ENCODE results near the gene SCTR. TPM values are rescaled to one million over a fixed set of nuclear protein-coding genes. Genes with fewer than 3 reads are reported as not detected.

SCTR gene
- polyA plus RNA-seq, 1 experiment, result not detected

DNA sequence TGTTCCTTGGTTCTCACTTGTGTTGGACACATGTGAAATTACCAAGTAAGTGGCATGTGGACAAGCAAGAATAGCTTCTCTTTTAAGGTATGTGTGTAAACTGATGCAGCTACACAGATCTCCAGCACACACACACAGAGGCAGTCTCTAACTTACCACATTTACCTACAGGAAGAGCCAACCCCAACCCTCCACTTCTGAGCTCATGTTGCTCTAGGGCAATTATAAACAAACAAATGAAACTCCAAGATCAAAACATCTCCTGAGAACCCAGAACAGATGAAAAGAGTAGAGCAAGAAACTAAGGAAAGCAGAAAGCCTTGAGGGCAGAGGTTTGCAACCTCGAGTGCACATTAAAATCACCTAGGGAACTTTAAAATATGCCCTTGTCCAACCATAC lies 108.7 kb downstream of the SCTR start:
- no peaks in the 10 kb centered on the region for H3K36me3 ChIP-seq (ENCODE audit: control insufficient read depth, insufficient read depth, low read length)
- ChIA-PET CTCF (interaction anchor here (1.5 to 4.0 kb wide), 2 partner anchors 9 to 61 kb away, joined by 5 to 18 read pairs; no protein-coding TSS in a partner anchor), POLR2A (no interaction called here)
- no peak for DNase-seq (ENCODE audit: low read depth)
- TF ChIP-seq, protein P1, sequence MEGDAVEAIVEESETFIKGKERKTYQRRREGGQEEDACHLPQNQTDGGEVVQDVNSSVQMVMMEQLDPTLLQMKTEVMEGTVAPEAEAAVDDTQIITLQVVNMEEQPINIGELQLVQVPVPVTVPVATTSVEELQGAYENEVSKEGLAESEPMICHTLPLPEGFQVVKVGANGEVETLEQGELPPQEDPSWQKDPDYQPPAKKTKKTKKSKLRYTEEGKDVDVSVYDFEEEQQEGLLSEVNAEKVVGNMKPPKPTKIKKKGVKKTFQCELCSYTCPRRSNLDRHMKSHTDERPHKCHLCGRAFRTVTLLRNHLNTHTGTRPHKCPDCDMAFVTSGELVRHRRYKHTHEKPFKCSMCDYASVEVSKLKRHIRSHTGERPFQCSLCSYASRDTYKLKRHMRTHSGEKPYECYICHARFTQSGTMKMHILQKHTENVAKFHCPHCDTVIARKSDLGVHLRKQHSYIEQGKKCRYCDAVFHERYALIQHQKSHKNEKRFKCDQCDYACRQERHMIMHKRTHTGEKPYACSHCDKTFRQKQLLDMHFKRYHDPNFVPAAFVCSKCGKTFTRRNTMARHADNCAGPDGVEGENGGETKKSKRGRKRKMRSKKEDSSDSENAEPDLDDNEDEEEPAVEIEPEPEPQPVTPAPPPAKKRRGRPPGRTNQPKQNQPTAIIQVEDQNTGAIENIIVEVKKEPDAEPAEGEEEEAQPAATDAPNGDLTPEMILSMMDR (IDR thresholded peaks at IDR 0.05; ENCODE audit: insufficient read depth, low read depth, low read length), result no peak
- no peaks in the 10 kb centered on the region; the same call in 1 of the 2 replicates for H3K27me3 ChIP-seq (ENCODE audit: control insufficient read depth, insufficient read depth, low read length)
- no peak overlapping the region for H3K4me3 ChIP-seq (ENCODE audit: low read depth, low read length)

DNA sequence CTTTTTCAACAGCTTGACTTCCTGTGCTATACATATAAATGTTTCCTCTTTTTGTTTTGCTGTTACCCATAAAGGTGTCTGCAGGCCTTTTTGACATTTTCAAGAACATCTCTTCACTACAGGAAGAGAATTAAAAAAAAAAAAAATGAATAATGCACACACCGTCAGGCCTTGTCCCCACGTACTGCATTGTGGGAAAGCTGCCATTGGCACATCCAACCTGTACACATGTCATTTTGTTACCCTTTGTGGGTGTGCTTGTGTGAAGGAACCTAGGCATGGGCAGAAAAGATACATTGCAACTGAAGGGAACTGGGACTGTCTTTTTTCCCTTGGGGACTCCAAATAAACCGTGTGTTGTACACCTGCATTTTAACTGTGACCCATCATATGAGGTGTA lies 109.4 kb downstream of the SCTR start:
- DNase-seq (ENCODE audit: low read depth), result no peak
- Histone ChIP-seq H3K36me3 (ENCODE audit: control insufficient read depth, insufficient read depth, low read length) (no peaks in the 10 kb centered on the region), H3K27me3 (ENCODE audit: control insufficient read depth, insufficient read depth, low read length) (no peaks in the 10 kb centered on the region), H3K4me3 (ENCODE audit: low read depth, low read length) (no peak overlapping the region)
- ChIA-PET POLR2A (no interaction called here), CTCF (interaction anchor here (1.5 to 4.0 kb wide), 2 partner anchors 9 to 61 kb away, joined by 5 to 18 read pairs; no protein-coding TSS in a partner anchor)
- TF ChIP-seq, protein P1 (IDR thresholded peaks at IDR 0.05; ENCODE audit: insufficient read depth, low read depth, low read length), result no peak

DNA sequence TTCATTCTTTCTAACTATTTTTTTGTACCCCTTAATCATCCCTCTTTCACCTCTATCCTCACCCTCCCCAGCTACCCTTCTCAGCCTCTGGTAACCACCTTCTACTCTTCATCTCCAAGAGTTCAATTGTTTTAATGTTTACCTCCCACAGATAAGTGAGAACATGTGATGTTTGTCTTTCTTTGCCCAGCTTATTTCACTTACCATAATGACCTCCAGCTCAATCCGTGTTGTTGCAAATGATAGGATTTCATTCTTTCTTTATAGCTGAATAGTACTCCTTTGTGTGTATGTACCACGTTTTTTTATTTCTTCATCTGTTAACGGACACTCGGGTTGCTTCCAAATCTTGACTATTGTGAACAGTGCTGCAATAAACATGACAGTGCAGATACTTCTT lies 114.8 kb downstream of the SCTR start:
- TF ChIP-seq, protein P1 (IDR thresholded peaks at IDR 0.05; ENCODE audit: insufficient read depth, low read depth, low read length), result no peak
- no peaks in the 10 kb centered on the region for H3K36me3 ChIP-seq (ENCODE audit: control insufficient read depth, insufficient read depth, low read length)
- no peak for DNase-seq (ENCODE audit: low read depth)
- peaks cover 2% of the 10 kb centered on the region; the same call in 1 of the 2 replicates for H3K27me3 ChIP-seq (ENCODE audit: control insufficient read depth, insufficient read depth, low read length)
- CTCF ChIA-PET, result interaction anchor here (0.9 to 4.5 kb wide), 4 partner anchors 11 to 67 kb away, joined by 3 to 58 read pairs (median 6); no protein-coding TSS in a partner anchor
- H3K4me3 ChIP-seq (ENCODE audit: low read depth, low read length), result no peak overlapping the region
- POLR2A ChIA-PET, result no interaction called here

DNA sequence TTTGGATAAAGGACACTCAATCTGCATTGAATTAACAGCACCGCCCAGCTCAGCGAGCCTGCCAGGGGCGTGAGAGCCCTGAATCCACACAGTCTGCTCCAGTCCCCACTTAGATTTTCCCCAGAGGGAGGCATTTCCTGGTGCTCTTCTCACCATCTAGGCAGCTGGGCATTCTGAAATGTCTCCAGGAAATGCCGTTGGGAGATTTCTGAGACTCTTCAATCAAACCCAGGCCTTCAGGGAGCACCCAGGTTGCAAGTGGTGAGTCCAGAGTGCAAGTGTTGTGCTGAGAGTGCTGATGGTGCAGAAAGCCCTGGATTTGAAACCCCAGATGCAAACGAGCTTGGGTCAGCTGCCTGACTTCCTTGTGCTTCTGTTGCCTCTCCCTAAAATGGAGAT lies 116.1 kb downstream of the SCTR start:
- POLR2A ChIA-PET, result no interaction called here
- DNase-seq (ENCODE audit: low read depth), result no peak
- CTCF ChIA-PET, result interaction anchor here (0.6 to 4.5 kb wide), 12 partner anchors 9 to 262 kb away, joined by 3 to 58 read pairs (median 4); no protein-coding TSS in a partner anchor
- TF ChIP-seq, protein P1 (IDR thresholded peaks at IDR 0.05; ENCODE audit: insufficient read depth, low read depth, low read length), result no peak
- H3K27me3 ChIP-seq (ENCODE audit: control insufficient read depth, insufficient read depth, low read length), result peaks cover 2% of the 10 kb centered on the region; the same call in 1 of the 2 replicates
- H3K36me3 ChIP-seq (ENCODE audit: control insufficient read depth, insufficient read depth, low read length), result no peaks in the 10 kb centered on the region
- H3K4me3 ChIP-seq (ENCODE audit: low read depth, low read length), result no peak overlapping the region

DNA sequence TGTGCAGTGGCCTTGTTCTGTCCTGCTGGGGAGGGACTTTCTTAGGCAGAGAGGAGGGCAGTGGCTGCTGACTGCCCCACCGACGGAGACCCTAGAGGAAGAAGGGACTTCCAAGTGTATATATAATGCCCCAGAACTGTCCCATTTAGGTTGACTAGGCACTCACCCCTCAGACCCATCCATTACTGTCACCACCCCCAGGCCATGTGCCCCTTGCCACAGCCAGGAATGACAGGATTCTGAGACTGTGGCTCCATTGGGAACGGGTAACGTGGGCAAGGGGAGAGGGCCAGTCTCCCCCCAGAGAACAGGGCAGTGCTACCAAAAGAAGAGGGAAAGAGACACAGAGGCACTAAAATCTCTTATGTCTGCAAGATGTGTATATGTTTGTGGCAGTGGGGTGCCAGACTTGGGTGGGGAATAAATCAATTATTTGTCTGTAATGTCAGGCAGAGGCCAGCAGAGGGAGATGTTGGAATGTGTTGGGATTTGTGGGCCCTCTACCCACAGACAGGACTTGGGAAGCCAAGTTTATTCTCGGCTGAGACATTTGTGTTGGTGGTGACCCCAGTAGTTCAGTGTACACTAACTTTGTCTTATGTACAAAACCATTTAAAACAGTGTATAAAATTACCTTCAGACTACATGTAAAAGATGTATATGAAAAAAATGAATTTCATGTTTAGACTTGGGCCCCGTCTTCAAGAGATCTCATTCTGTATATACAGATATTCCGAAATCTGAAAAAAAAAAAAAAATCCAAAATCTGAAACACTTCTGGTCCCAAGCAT lies 116.7 kb downstream of the SCTR start:
- ChIA-PET POLR2A (no interaction called here), CTCF (interaction anchor here (0.6 to 8.9 kb wide), 14 partner anchors 9 to 263 kb away, joined by 3 to 112 read pairs (median 4); no protein-coding TSS in a partner anchor)

More for the DNA sequence above, 116.7 kb downstream of the SCTR start:
- H3K36me3 ChIP-seq (ENCODE audit: control insufficient read depth, insufficient read depth, low read length), result no peaks in the 10 kb centered on the region
- no peak overlapping the region for H3K4me3 ChIP-seq (ENCODE audit: low read depth, low read length)
- H3K27me3 ChIP-seq (ENCODE audit: control insufficient read depth, insufficient read depth, low read length), result peaks cover 2% of the 10 kb centered on the region; the same call in 1 of the 2 replicates
- DNase-seq (ENCODE audit: low read depth), result no peak
- TF ChIP-seq, protein P1 (IDR thresholded peaks at IDR 0.05; ENCODE audit: insufficient read depth, low read depth, low read length), result peak; percentile 71

All from BJ (cell line).